MM.1S (cell line): Measurements from ENCODE around the gene ADAM8.

Source experiments
- EZH2 ChIP-seq: fragments of 300-600 bp; sonication (generic); optimal IDR thresholded peaks from 2 replicates; pipeline ENCODE3; 2017; ENCODE audit warnings: low read depth, mild to moderate bottlenecking, antibody characterized with exemption, low read length, mixed read lengths
- EZH2phosphoT487 ChIP-seq: fragments of 300-600 bp; sonication (generic); IDR thresholded peaks from 2 replicates; pipeline ENCODE4 v1.6.1; 2018; ENCODE audit warnings: antibody characterized with exemption, low read length
- TF ChIP-seq, protein P1 (sequence below): fragments of 300-600 bp; sonication (generic); IDR thresholded peaks from 2 replicates; pipeline ENCODE4 v1.5.1; 2016; ENCODE audit warnings: antibody characterized with exemption, low read length, mixed read lengths

DNA sequence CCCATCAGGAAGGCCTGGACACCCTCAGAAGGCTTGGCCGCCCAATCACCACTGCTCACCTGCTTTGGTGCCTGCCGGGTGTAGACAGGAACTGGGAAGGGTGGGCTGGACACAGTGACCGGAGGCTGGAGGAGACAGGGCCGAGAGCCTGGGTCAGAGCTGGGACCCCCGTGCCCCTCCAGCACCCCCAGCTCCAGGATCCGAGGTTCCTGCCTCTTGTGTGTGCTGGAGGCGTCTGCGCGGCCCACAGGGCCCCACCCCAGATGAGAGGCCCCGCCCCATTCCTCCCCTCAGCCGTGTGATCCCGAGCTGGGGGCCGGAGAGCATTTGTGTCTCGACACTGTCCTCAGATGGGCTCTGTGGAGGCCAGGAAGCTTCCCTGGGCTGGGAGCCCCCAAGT, 9.4 kb downstream of the ADAM8 start:
- TF ChIP-seq, protein P1, sequence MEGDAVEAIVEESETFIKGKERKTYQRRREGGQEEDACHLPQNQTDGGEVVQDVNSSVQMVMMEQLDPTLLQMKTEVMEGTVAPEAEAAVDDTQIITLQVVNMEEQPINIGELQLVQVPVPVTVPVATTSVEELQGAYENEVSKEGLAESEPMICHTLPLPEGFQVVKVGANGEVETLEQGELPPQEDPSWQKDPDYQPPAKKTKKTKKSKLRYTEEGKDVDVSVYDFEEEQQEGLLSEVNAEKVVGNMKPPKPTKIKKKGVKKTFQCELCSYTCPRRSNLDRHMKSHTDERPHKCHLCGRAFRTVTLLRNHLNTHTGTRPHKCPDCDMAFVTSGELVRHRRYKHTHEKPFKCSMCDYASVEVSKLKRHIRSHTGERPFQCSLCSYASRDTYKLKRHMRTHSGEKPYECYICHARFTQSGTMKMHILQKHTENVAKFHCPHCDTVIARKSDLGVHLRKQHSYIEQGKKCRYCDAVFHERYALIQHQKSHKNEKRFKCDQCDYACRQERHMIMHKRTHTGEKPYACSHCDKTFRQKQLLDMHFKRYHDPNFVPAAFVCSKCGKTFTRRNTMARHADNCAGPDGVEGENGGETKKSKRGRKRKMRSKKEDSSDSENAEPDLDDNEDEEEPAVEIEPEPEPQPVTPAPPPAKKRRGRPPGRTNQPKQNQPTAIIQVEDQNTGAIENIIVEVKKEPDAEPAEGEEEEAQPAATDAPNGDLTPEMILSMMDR, result no peak
- TF ChIP-seq EZH2, result no peak
- TF ChIP-seq EZH2phosphoT487, result no peak
